Measurements from ENCODE around the gene RHCE.

DNA sequence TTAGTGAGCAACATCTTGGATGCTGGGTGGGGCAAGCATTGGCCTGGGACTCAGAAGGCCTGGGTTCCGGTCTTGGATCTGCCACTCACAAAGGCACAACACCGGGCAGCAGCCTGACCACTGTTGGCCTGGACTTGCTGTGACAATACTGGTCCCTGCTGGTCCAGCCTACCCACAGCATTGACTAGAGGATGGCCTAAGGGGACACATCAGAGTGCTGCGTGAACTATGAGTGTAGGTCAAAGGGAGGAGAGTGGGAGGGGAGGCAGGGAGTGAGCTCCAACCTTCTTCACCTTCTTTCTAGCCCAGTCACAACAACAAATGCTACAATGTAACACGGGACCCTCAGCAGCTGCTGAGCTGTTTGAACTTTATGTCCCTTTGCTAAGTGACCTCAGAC lies 51.4 kb downstream of the RHCE start:
- TF ChIP-seq MAX (IDR thresholded peaks at IDR 0.05) (no peak), TEAD4 (IDR thresholded peaks at IDR 0.05; ENCODE audit: low read depth, low read length) (no peak)
- TF ChIP-seq, protein P1, sequence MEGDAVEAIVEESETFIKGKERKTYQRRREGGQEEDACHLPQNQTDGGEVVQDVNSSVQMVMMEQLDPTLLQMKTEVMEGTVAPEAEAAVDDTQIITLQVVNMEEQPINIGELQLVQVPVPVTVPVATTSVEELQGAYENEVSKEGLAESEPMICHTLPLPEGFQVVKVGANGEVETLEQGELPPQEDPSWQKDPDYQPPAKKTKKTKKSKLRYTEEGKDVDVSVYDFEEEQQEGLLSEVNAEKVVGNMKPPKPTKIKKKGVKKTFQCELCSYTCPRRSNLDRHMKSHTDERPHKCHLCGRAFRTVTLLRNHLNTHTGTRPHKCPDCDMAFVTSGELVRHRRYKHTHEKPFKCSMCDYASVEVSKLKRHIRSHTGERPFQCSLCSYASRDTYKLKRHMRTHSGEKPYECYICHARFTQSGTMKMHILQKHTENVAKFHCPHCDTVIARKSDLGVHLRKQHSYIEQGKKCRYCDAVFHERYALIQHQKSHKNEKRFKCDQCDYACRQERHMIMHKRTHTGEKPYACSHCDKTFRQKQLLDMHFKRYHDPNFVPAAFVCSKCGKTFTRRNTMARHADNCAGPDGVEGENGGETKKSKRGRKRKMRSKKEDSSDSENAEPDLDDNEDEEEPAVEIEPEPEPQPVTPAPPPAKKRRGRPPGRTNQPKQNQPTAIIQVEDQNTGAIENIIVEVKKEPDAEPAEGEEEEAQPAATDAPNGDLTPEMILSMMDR (IDR thresholded peaks at IDR 0.05; ENCODE audit: control extremely low read depth in 1 of 3, insufficient read depth in 1 of 3, low read depth in 1 of 3, low read length in 3 of 3) = no peak

All from H1 (cell line).